B cell (primary cell): ENCODE results near the gene MCAM. TPM values are rescaled to one million over a fixed set of nuclear protein-coding genes. Genes with fewer than 3 reads are reported as not detected.

ENCODE experiments used
- ATAC-seq: fragments of 200-7000 bp; cut with Tn5 transposase; one replicate; pipeline ENCODE4 v1.10.0; 2021; ENCODE audit warnings: low read depth, mild to moderate bottlenecking, moderate number of reproducible peaks, moderate library complexity
- CTCF ChIA-PET: fragments of 350-600 bp; sonication (Branson Sonifier 250); formaldehyde crosslinking; loops from one replicate; lab custom pipeline; 2021; ENCODE audit warnings: antibody characterized with exemption, inconsistent platforms; lab: Charles Lee
- POLR2A ChIA-PET: fragments of 350-600 bp; sonication (Branson Sonifier 250); formaldehyde crosslinking; loops from one replicate; lab custom pipeline; 2021; ENCODE audit warnings: antibody characterized with exemption; lab: Charles Lee
- DNase-seq: peaks from one replicate; pipeline ENCODE4 v3.0.0; 2013
- H2AFZ ChIP-seq: 2 replicates; pipeline ENCODE4 v1.6.1; 2012; ENCODE audit warnings: mild to moderate bottlenecking, low read depth, low read length; ENCODE audit not compliant: insufficient read depth, poor library complexity, severe bottlenecking
- H3K27ac ChIP-seq, 2 donors: 1 replicate in 1 of 2; 2 replicates in 1 of 2; pipeline ENCODE4 v1.5.1; 2012 to 2013; ENCODE audit warnings: low read length in 2 of 2, mild to moderate bottlenecking in 2 of 2, moderate library complexity in 1 of 2
- H3K27me3 ChIP-seq, 4 experiments: fragments of 200-600 bp in 1 of 4; sonication (generic) in 1 of 4; replicated peaks in 1 of 4; 1 replicate in 2 of 4; 2 replicates in 2 of 4; pipeline versions ENCODE4 v1.6.1 to v1.7.0; 2013 to 2016; ENCODE audit warnings: low read length in 3 of 4, mild to moderate bottlenecking in 2 of 4, mixed read lengths in 1 of 4, moderate library complexity in 1 of 4; ENCODE audit not compliant: insufficient read depth in 4 of 4, control insufficient read depth in 3 of 4; ENCODE audit errors: control extremely low read depth in 1 of 4
- H3K36me3 ChIP-seq, 2 experiments: replicated peaks in 1 of 2; 1 replicate in 1 of 2; 2 replicates in 1 of 2; pipeline versions ENCODE4 v1.6.1 to v1.7.1; 2013; ENCODE audit warnings: low read length in 1 of 2; ENCODE audit not compliant: insufficient read depth in 2 of 2, control insufficient read depth in 1 of 2; ENCODE audit errors: control extremely low read depth in 1 of 2, extremely low read depth in 1 of 2
- H3K4me1 ChIP-seq, 2 donors: fragments of 200-600 bp in 1 of 2; sonication (generic) in 1 of 2; 1 replicate in 1 of 2; 2 replicates in 1 of 2; pipeline versions ENCODE4 v1.5.1 to v1.6.1; 2013 to 2017; ENCODE audit warnings: low read length in 2 of 2; ENCODE audit not compliant: control insufficient read depth in 2 of 2, insufficient read depth in 2 of 2
- H3K4me2 ChIP-seq: replicated peaks from 2 replicates; pipeline ENCODE3; 2012; ENCODE audit warnings: mild to moderate bottlenecking, low read depth, low read length; ENCODE audit not compliant: poor library complexity, severe bottlenecking
- H3K4me3 ChIP-seq, 5 experiments: fragments of 200-600 bp in 1 of 5; sonication (generic) in 1 of 5; 1 replicate in 3 of 5; 2 replicates in 2 of 5; pipeline versions ENCODE4 v1.5.1 to v1.7.0; 2011 to 2016; ENCODE audit warnings: low read length in 4 of 5, mild to moderate bottlenecking in 4 of 5, low read depth in 2 of 5, control low read depth in 1 of 5, moderate library complexity in 1 of 5; ENCODE audit not compliant: insufficient read depth in 1 of 5; ENCODE audit errors: control extremely low read depth in 1 of 5, extremely low read depth in 1 of 5
- H3K79me2 ChIP-seq: fragments of 200-600 bp; sonication (generic); one replicate; pipeline ENCODE4 v1.6.0; 2016; ENCODE audit warnings: low read length; ENCODE audit not compliant: control insufficient read depth, insufficient read depth
- H3K9ac ChIP-seq: fragments of 200-600 bp; sonication (generic); 2 replicates; pipeline ENCODE4 v1.6.1; 2017; ENCODE audit warnings: mild to moderate bottlenecking, low read length, moderate library complexity
- H3K9me3 ChIP-seq, 3 donors: one replicate each; pipeline versions ENCODE4 v1.6.1 to v1.7.1; 2013; ENCODE audit warnings: low read length in 2 of 3; ENCODE audit not compliant: control insufficient read depth in 2 of 3, insufficient read depth in 1 of 3; ENCODE audit errors: control extremely low read depth in 1 of 3
- H4K20me1 ChIP-seq: 2 replicates; pipeline ENCODE4 v1.6.0; 2012; ENCODE audit warnings: mild to moderate bottlenecking, low read length; ENCODE audit not compliant: insufficient read depth, control insufficient read depth, poor library complexity, severe bottlenecking
- H3K27ac Mint-ChIP-seq: one replicate; pipeline ENCODE4 v1.8.0; 2021; ENCODE audit warnings: mixed read lengths
- H3K27me3 Mint-ChIP-seq: one replicate; pipeline ENCODE4 v1.8.0; 2021; ENCODE audit warnings: mixed read lengths
- H3K4me1 Mint-ChIP-seq: one replicate; pipeline ENCODE4 v1.8.0; 2021; ENCODE audit warnings: mixed read lengths
- H3K4me3 Mint-ChIP-seq: one replicate; pipeline ENCODE4 v1.8.0; 2021; ENCODE audit warnings: mixed read lengths
- H3K9me3 Mint-ChIP-seq: one replicate; pipeline ENCODE4 v1.8.0; 2022; ENCODE audit warnings: mixed read lengths; ENCODE audit not compliant: insufficient read depth
- CTCF ChIP-seq: fragments of 200-600 bp; IDR thresholded peaks from one replicate; pipeline ENCODE4 v1.8.0; 2022; ENCODE audit warnings: antibody characterized with exemption, mild to moderate bottlenecking
- EZH2 ChIP-seq: IDR thresholded peaks from 2 replicates; pipeline ENCODE4 v1.6.1; 2012; ENCODE audit warnings: borderline replicate concordance, low read depth, mild to moderate bottlenecking, moderate library complexity, low read length; ENCODE audit not compliant: insufficient read depth, poor library complexity, severe bottlenecking
- WGBS: methylation state at CpG from one replicate; pipeline ENCODE4 v1.1.5; 2013; ENCODE audit warnings: missing lambda C conversion rate; ENCODE audit not compliant: insufficient coverage; 5-methylcytosine and 5-hydroxymethylcytosine counted together
- intact Hi-C: fragments of 100-400 bp; cut with micrococcal nuclease; formaldehyde crosslinking; loops from one replicate; pipeline ENCODE4 v1.10.0; 2022
- polyA plus RNA-seq: library from polyadenylated mRNA; depleted of rRNA; stranded (reverse); fragments of >200 nt; gene quantifications from 2 replicates; pipeline ENCODE4 v1.2.3, GENCODE V29; 2012
- total RNA-seq, 2 donors: library from RNA; stranded (reverse); fragments of 120-200 nt in 1 of 2; gene quantifications; 1 replicate in 1 of 2; 2 replicates in 1 of 2; pipeline versions ENCODE4 v1.2.3 to v1.2.4, GENCODE V29; 2013 to 2022

Gene MCAM
- total and polyA plus RNA-seq, 2 donors (not counting 1 experiment from before 2014, with no cell fraction given): 0.42 to 1.1 TPM

- peaks cover 5% of the 10 kb centered on the region for H4K20me1 ChIP-seq
- no peak overlapping the region for H3K27ac Mint-ChIP-seq
- H3K9me3 Mint-ChIP-seq: no peaks in the 10 kb centered on the region
- no peak overlapping the region for H2AFZ ChIP-seq
- H3K4me3 ChIP-seq: no peak overlapping the region
- peaks cover 19% of the 10 kb centered on the region for H3K79me2 ChIP-seq
- DNase-seq: no peak
- no peak overlapping the region for H3K4me3 Mint-ChIP-seq
- H3K9ac ChIP-seq: no peak overlapping the region
- ChIA-PET POLR2A (no interaction called here), CTCF (no interaction called here)
- ATAC-seq: no peak
- peaks cover 3 to 5% of the 10 kb centered on the region in 2 donors for H3K4me1 ChIP-seq
- H3K4me2 ChIP-seq: no peak overlapping the region
- intact Hi-C loops: no loop called here
- H3K27me3 ChIP-seq: no peaks in the 10 kb centered on the region
- 100% methylated on average over 2 of the region's 3 CpGs for WGBS
- peaks cover 0 to 13% (median 6%) of the 10 kb centered on the region in 3 donors for H3K9me3 ChIP-seq
- no peak for TF ChIP-seq EZH2
- TF ChIP-seq CTCF: no peak
- H3K4me1 Mint-ChIP-seq: peaks cover 6% of the 10 kb centered on the region
- peaks cover 24 to 48% of the 10 kb centered on the region in 2 experiments for H3K36me3 ChIP-seq
- H3K27ac ChIP-seq: no peak overlapping the region
- H3K27me3 Mint-ChIP-seq: no peaks in the 10 kb centered on the region
These were observed 28.7 kb downstream of the MCAM start for GRCh38 chr11:119288219-119288618.

GRCh38 chr11:119285431-119285830, 31.5 kb downstream of the MCAM start:
- ATAC-seq (no peak), DNase-seq (no peak)
- Mint-ChIP-seq H3K27me3 (no peaks in the 10 kb centered on the region), H3K27ac (no peak overlapping the region), H3K9me3 (no peaks in the 10 kb centered on the region), H3K4me1 (peaks cover 6% of the 10 kb centered on the region), H3K4me3 (no peak overlapping the region)
- intact Hi-C loops: no loop called here
- ChIA-PET CTCF (interaction anchor here (1.1 to 4.1 kb wide), 12 partner anchors 12 to 179 kb away, joined by 3 to 41 read pairs (median 6); partner anchors contain the start of genes C2CD2L, CBL and NLRX1), POLR2A (no interaction called here)
- Histone ChIP-seq H3K9me3 (peaks cover 0 to 2% (median 0%) of the 10 kb centered on the region in 3 donors), H3K4me2 (no peak overlapping the region), H2AFZ (no peak overlapping the region), H3K9ac (no peak overlapping the region), H3K4me1 (peaks cover 3 to 5% of the 10 kb centered on the region in 2 donors), H3K36me3 (peaks cover 18 to 42% of the 10 kb centered on the region in 2 experiments), H3K27ac (no peak overlapping the region), H3K27me3 (no peaks in the 10 kb centered on the region), H3K4me3 (no peak overlapping the region), H3K79me2 (peaks cover 19% of the 10 kb centered on the region), H4K20me1 (peaks cover 4% of the 10 kb centered on the region)
- 96% methylated on average over 7 of the region's 9 CpGs for WGBS
- TF ChIP-seq CTCF: no peak
- TF ChIP-seq EZH2: no peak
